Neural progenitor cell (in vitro differentiated cells): ENCODE measurements around the gene EHBP1. TPM values are rescaled to one million over a fixed set of nuclear protein-coding genes. Genes with fewer than 3 reads are reported as not detected.

Experiments
- DNase-seq: peaks from one replicate; pipeline ENCODE4 v3.0.0-alpha.2; 2016; ENCODE audit warnings: low spot score
- H2AFZ ChIP-seq: fragments of 200-600 bp; sonication (generic); replicated peaks from 2 replicates; pipeline ENCODE4 v1.6.1; 2016; ENCODE audit warnings: antibody characterized with exemption
- H3F3A ChIP-seq: fragments of 200-600 bp; sonication (generic); 2 replicates; pipeline ENCODE4 v1.6.1; 2016; ENCODE audit warnings: antibody characterized with exemption, low read depth
- H3K27ac ChIP-seq: fragments of 200-600 bp; sonication (generic); 2 replicates; pipeline ENCODE4 v1.5.1; 2016; ENCODE audit warnings: mild to moderate bottlenecking
- H3K27me3 ChIP-seq: fragments of 200-600 bp; sonication (generic); 2 replicates; pipeline ENCODE4 v1.6.1; 2016; ENCODE audit warnings: mild to moderate bottlenecking, moderate library complexity
- H3K36me3 ChIP-seq: fragments of 200-600 bp; sonication (generic); 2 replicates; pipeline ENCODE4 v1.5.1; 2016
- H3K4me1 ChIP-seq: fragments of 200-600 bp; sonication (generic); 2 replicates; pipeline ENCODE4 v1.6.1; 2016; ENCODE audit warnings: mixed run types
- H3K4me2 ChIP-seq: fragments of 200-600 bp; sonication (generic); 2 replicates; pipeline ENCODE4 v1.6.1; 2016
- H3K4me3 ChIP-seq: fragments of 200-600 bp; sonication (generic); 2 replicates; pipeline ENCODE4 v1.5.1; 2016
- H3K79me2 ChIP-seq: fragments of 200-600 bp; sonication (generic); 2 replicates; pipeline ENCODE4 v1.6.1; 2016; ENCODE audit warnings: low read depth
- H3K9ac ChIP-seq: fragments of 200-600 bp; sonication (generic); 2 replicates; pipeline ENCODE4 v1.6.1; 2016
- H3K9me3 ChIP-seq: fragments of 200-600 bp; sonication (generic); 2 replicates; pipeline ENCODE4 v1.5.1; 2016; ENCODE audit warnings: low read depth
- H4K20me1 ChIP-seq: fragments of 200-600 bp; sonication (generic); 2 replicates; pipeline ENCODE4 v1.6.1; 2016; ENCODE audit warnings: low read depth
- H3K27ac Mint-ChIP-seq: 3 replicates; pipeline ENCODE4 v1.8.0; 2021; ENCODE audit warnings: mixed read lengths
- H3K27me3 Mint-ChIP-seq: 2 replicates; pipeline ENCODE4 v1.8.0; 2022; ENCODE audit warnings: low read depth, mild to moderate bottlenecking, inconsistent platforms, moderate library complexity, mixed read lengths; ENCODE audit not compliant: insufficient read depth
- H3K36me3 Mint-ChIP-seq: 3 replicates; pipeline ENCODE4 v1.8.0; 2021; ENCODE audit warnings: mixed read lengths
- H3K4me1 Mint-ChIP-seq: 3 replicates; pipeline ENCODE4 v1.8.0; 2021; ENCODE audit warnings: mixed read lengths
- H3K4me3 Mint-ChIP-seq: 3 replicates; pipeline ENCODE4 v1.8.0; 2021; ENCODE audit warnings: mild to moderate bottlenecking, moderate library complexity, mixed read lengths
- H3K9me3 Mint-ChIP-seq: 3 replicates; pipeline ENCODE4 v1.8.0; 2020; ENCODE audit warnings: mixed read lengths
- EZH2 ChIP-seq: fragments of 200-600 bp; sonication (generic); IDR thresholded peaks from 2 replicates; pipeline ENCODE4 v1.6.1; 2017; ENCODE audit warnings: antibody characterized with exemption, mild to moderate bottlenecking, moderate library complexity
- EZH2phosphoT487 ChIP-seq: fragments of 200-600 bp; sonication (generic); IDR thresholded peaks from 2 replicates; pipeline ENCODE4 v1.6.1; 2017; ENCODE audit warnings: antibody characterized with exemption
- total RNA-seq: library from RNA; depleted of rRNA; stranded (reverse); fragments of >200 nt; gene quantifications from 2 replicates; pipeline ENCODE4 v1.2.3, GENCODE V29; 2015; ENCODE audit warnings: low replicate concordance
- TF ChIP-seq, protein P1 (sequence below): fragments of 200-600 bp; sonication (generic); IDR thresholded peaks from 2 replicates; pipeline ENCODE4 v1.5.1; 2017; ENCODE audit warnings: antibody characterized with exemption, mild to moderate bottlenecking

The EHBP1 gene
- total RNA-seq, 1 donor from 2014 or later = 65.8 TPM

DNA sequence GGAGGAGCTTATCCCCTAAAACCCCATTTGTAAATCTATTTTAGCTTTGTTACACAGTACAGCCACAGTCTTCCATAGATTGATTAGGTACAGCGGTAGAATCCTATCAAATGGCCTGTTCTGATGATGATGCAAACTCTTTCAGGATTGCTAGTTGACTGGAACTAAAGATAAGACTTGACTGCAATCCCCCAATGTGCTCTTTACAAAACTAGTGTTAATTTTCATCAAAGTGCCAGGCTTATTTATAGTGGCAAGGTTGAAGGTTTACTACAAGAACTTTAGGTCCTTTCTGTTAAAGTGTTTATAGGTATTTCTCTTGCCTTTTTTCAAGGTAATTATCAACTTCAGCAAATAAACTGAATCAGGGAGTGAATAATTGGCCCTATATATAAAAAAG is 336.1 kb downstream of the EHBP1 start:
- no peak overlapping the region for H3K9ac ChIP-seq
- H3K27ac ChIP-seq = peak overlapping the region; percentile 68
- Mint-ChIP-seq H3K4me3 (peak overlapping the region; percentile 43), H3K27me3 (peaks cover 5% of the 10 kb centered on the region), H3K27ac (peak overlapping the region; percentile 57), H3K36me3 (peaks cover 18% of the 10 kb centered on the region), H3K9me3 (no peaks in the 10 kb centered on the region), H3K4me1 (peaks cover 65% of the 10 kb centered on the region)
- no peak overlapping the region for H3K4me3 ChIP-seq
- no peaks in the 10 kb centered on the region for H3K36me3 ChIP-seq
- H3K4me2 ChIP-seq = peak overlapping the region; percentile 94
- H3K9me3 ChIP-seq = no peaks in the 10 kb centered on the region
- H3K27me3 ChIP-seq = peaks cover 15% of the 10 kb centered on the region
- H3F3A ChIP-seq = peaks cover 82% of the 10 kb centered on the region
- no peaks in the 10 kb centered on the region for H4K20me1 ChIP-seq
- H2AFZ ChIP-seq = no peak overlapping the region
- TF ChIP-seq EZH2phosphoT487 (no peak), EZH2 (no peak)
- TF ChIP-seq, protein P1, sequence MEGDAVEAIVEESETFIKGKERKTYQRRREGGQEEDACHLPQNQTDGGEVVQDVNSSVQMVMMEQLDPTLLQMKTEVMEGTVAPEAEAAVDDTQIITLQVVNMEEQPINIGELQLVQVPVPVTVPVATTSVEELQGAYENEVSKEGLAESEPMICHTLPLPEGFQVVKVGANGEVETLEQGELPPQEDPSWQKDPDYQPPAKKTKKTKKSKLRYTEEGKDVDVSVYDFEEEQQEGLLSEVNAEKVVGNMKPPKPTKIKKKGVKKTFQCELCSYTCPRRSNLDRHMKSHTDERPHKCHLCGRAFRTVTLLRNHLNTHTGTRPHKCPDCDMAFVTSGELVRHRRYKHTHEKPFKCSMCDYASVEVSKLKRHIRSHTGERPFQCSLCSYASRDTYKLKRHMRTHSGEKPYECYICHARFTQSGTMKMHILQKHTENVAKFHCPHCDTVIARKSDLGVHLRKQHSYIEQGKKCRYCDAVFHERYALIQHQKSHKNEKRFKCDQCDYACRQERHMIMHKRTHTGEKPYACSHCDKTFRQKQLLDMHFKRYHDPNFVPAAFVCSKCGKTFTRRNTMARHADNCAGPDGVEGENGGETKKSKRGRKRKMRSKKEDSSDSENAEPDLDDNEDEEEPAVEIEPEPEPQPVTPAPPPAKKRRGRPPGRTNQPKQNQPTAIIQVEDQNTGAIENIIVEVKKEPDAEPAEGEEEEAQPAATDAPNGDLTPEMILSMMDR = no peak
- no peak for DNase-seq
- peaks cover 39% of the 10 kb centered on the region for H3K79me2 ChIP-seq
- H3K4me1 ChIP-seq = peaks cover 71% of the 10 kb centered on the region

DNA sequence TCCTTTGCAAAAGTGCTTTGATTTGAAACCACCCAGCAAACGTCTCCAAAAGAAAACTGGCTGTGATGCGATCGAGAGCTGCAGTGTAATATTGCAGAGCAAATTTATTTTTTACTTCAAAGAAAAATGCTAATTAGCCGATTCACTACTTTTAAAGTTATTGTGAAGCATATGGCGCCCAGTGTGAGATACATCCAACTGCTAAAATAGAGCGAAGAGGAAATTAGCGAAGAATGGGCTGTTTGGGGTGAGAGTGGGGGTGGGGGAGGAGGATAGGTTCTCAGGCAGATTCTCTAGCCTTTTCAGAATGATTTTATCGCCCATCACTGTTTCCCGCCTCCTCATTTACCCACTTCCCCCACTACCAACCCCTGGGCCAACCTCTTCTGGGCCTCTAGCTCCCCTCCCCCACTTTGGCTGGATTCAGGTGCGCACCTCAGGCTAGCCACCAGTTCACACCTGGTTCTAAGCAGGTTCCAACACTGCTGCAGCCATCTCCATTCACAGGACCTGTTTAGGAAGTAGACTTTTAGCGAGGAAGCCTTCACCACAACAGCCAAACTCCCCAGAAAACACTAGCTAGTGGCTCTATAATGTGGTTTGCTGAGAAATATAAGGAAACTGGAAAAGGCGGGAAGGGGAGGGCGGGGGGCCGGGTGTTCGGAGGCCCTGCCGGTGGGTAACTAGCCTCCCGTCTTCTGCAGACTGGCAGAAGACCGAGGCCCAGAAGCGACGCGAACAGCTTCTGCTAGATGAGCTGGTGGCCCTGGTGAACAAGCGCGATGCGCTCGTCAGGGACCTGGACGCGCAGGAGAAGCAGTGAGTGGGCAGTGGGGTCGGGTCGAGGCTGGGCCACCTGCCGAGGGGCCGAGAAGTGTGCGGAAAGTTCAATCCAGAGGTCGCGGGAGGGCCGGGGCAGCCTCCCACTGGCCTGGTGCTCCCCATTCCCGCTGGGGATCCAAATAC is 339.1 kb downstream of the EHBP1 start:
- Histone ChIP-seq H3F3A (peaks cover 93% of the 10 kb centered on the region), H3K9me3 (no peaks in the 10 kb centered on the region), H4K20me1 (peaks cover 2% of the 10 kb centered on the region), H3K4me3 (peak overlapping the region; percentile 93), H3K79me2 (peaks cover 70% of the 10 kb centered on the region), H3K27me3 (peaks cover 21% of the 10 kb centered on the region), H3K36me3 (no peaks in the 10 kb centered on the region), H3K4me2 (peak overlapping the region; percentile 94), H2AFZ (no peak overlapping the region), H3K27ac (peak overlapping the region; percentile 83), H3K4me1 (peaks cover 62% of the 10 kb centered on the region), H3K9ac (no peak overlapping the region)
- DNase-seq = peak; percentile 57
- Mint-ChIP-seq H3K9me3 (no peaks in the 10 kb centered on the region), H3K27ac (peak overlapping the region; percentile 96), H3K4me1 (peaks cover 50% of the 10 kb centered on the region), H3K36me3 (peaks cover 25% of the 10 kb centered on the region), H3K27me3 (peaks cover 28% of the 10 kb centered on the region), H3K4me3 (peak overlapping the region; percentile 94)
- TF ChIP-seq EZH2 (no peak), EZH2phosphoT487 (no peak)
- TF ChIP-seq, protein P1 = no peak

DNA sequence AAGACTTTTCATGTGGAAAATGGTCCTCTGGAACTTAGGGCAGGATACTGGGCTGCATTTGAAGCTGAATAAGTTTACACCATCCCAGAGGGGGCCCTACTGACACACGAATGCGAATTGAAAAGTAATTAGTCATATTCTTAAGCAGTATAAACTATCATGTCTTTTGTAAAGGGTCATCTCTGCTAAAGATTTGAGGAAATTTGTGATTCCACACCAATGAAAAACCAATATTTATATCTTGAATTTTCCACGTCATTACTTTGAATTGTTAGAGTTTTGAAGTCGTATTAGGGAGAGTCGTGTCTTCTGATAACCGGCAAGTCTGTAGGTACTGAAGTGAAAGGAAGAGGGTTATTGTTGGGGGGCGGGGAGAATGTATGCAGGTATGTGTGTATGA is 341.0 kb downstream of the EHBP1 start:
- Histone ChIP-seq H2AFZ (no peak overlapping the region), H3K4me2 (peak overlapping the region; percentile 94), H3K4me1 (peaks cover 48% of the 10 kb centered on the region), H3K9me3 (no peaks in the 10 kb centered on the region), H3K9ac (no peak overlapping the region), H3K79me2 (peaks cover 89% of the 10 kb centered on the region), H3K27ac (no peak overlapping the region), H3F3A (peaks cover 83% of the 10 kb centered on the region), H4K20me1 (peaks cover 14% of the 10 kb centered on the region), H3K4me3 (peak overlapping the region; percentile 93), H3K36me3 (no peaks in the 10 kb centered on the region), H3K27me3 (peaks cover 29% of the 10 kb centered on the region)
- H3K4me3 Mint-ChIP-seq = peak overlapping the region; percentile 94
- H3K27me3 Mint-ChIP-seq = peaks cover 36% of the 10 kb centered on the region
- H3K9me3 Mint-ChIP-seq = no peaks in the 10 kb centered on the region
- H3K36me3 Mint-ChIP-seq = peaks cover 30% of the 10 kb centered on the region
- H3K27ac Mint-ChIP-seq = peak overlapping the region; percentile 96
- peaks cover 35% of the 10 kb centered on the region for H3K4me1 Mint-ChIP-seq
- TF ChIP-seq, protein P1 = no peak
- no peak for TF ChIP-seq EZH2phosphoT487
- TF ChIP-seq EZH2 = no peak
- peak; percentile 15 for DNase-seq
